Hematopoietic multipotent progenitor cell treated with erythropoietin and hydrocortisone succinate and interleukin-3 and kit ligand, for 6 days (in vitro differentiated cells): ENCODE measurements around the gene CRCP.
A peak's percentile ranks its signal among the peaks of the same experiment; 100 is the strongest.
"Not testable (repeated sequence)": the region's sequence is repeated elsewhere in the genome, so short reads cannot be mapped to it uniquely, and the experiment has no call there.

ENCODE experiments used
- DNase-seq: peaks from one replicate; pipeline ENCODE4 v3.0.0-alpha.2; 2015

The CRCP gene

DNA sequence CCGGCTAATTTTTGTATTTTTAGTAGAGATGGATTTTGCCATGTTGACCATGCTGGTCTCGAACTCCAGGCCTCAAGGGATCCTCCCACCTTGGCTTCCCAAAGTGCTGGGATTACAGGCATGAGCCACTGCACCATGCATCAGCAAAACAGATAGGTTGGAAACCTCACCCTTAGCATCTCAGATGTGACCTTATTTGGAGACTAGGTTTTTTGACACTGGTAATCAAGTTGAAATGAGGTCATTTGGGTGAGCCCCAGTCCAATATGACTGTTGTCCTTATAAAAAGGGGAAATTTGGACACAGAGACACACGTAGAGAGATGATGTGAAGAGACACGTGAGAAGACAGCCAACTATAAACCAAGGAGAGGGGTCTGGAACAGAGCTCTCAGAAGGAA, 48.0 kb downstream of the CRCP start:
- DNase-seq = no peak

DNA sequence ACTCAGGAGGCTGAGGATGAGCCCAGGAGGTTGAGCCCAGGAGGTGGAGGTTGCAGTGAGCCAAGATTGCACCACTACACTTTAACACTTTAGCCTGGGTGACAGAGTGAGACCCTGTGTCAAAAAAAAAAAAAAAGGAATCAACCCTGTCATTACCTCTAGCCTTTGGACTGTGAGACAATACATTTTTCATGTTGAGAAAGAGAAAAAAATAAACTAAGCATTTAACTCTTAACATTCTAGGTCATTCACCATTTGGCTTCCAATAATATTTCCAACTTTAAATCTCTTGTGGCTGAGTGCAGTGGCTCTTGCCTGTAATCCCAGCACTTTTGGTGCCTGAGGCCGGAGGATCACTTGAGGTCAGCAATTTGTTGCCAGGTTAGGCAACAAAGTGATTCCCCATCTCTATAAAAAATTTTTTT, 48.6 kb downstream of the CRCP start:
- no peak for DNase-seq

DNA sequence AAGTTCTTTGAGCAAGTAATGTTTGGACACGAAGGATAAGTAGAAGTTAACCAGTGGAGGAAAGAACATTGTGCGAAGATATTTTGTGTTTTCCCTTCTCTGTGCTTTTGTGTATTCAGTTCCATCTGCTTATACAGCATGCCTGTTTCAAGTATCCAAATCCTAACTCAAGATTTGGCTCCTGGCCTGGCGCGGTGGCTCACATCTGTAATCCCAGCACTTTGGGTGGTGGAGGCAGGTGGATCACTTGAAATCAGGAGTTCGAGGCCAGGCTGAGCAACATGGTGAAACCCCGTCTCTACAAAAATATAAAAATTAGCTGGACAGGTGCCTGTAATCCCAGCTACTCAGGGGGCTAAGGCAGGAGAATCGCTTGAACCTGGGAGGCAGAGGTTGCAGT, 49.7 kb downstream of the CRCP start:
- no peak for DNase-seq

DNA sequence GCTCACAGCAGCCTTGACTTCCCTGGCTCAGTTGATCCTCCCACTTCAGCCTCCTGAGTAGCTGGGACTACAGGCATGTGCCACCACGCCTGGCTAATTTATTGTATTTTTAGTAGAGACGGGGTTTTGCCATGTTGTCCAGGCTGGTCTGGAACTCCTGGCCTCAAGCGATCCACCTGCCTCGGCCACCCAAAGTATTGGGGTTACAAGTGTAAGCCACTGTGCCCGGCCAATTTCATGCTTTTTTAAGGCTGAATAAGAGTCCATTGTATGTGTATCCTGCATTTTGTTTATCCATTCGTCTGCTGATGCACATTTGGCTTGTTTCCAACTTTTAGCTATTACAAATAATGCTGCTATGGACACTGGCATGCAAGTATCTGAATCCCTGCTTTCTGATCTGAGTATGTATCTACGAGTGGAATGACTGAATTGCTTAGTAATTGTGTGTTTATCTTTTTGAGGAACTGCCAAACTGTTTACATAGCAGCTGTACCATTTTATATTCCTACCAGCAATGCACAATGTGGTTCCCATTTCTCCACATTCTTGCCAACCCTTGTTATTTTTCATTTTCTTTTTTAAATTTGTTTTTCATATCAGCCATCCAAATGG, 53.2 kb downstream of the CRCP start:
- peak; percentile 38 for DNase-seq

DNA sequence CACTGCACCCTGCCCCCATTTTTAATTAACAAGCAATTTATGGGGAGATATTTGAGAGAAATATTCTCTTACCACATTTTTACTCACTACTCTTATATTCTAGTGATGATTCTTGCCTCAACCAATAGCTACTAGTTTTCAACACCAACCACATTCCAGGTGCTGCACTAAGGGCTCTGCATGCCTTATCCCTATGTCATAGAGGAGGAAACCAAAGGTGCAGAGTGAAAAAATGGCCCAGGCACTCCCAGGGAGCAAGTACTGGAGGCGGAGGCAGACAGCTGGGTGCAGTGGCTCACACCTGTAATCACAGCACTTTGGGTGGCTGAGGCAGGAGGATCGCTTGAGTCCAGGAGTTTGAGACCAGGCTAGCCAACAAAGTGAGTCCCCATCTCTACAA, 55.0 kb downstream of the CRCP start:
- no peak for DNase-seq

DNA sequence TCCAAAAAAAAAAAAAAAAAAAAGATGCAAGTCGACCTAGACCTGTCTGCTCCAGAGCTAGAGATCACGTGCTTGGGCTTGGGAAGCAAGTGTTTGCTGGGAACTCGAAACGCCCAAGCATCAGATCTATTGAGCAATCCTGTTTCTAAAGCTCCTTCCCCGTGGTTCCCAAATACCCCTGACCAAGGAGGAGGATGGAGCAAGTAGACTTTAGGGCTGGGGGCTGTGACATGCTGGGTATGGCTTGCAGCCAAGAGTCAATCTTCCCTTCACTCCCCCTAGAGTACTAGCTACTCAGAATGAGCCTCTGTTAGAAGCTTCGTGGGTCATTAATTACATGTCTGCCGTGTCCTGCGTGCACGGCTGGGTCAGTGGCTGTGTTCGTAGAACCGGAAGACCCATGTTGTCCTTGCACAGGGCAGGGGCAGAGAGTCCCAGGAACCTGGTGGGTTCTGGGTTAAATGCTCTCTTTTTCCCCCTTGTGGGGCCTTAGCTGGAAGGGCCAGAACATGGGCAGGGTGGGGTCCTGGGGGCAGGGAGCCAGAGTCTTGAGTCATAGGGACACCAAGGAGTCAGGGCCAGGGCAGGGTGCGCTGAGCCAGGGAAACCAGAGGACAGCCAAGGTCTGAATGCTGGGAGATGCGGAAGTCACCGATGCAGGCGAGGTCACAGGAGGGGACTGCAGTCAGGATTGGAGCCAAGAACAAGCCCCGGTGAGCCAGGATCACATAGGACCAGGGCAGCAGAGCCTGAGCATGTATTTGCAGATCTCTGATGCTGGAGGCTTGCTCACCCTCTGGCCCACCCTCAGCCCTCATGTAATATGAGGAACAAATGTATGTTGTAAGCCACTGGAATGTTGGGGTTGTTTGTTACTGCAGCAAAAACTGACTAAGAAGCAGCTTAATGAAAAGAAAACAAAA, 55.9 kb downstream of the CRCP start:
- DNase-seq = no peak

DNA sequence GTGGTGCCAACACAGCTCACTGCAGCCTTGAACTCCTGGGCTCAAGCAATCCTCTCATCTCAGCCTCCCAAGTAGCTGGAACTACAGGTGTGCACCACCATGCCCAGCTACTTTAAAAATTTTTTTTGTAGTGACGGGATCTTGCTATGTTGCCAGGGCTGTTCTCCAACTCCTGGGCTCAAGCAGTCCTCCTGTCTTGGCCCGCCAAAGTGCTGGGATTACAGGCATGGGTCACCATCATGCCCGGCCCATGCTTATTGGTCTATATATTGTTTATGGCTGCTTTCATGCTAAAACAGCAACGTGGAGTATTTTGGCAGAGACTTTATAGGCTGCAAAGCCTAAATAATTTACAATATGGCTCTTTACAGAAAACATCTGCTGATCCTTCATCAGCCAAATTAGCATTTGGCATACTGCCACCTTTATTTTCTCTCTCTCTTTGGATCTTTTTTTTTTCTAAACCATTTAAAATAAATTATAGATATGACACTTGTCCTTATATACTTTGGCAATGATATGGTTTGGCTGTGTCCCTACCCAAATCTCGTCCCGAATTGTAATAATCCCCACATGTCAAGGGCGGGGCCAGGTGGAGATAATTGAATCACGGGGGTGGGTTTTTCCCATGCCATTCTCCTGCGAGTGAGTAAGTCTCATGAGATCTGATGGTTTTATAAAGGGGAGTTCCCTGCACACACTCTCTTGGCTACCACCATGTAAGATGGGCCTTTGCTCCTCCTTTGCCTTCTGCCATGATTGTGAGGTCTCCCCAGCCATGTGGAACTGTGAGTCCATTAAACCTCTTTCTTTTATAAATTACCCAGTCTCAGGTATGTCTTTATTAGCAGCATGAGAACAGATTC, 58.1 kb downstream of the CRCP start:
- DNase-seq = not testable (repeated sequence)

DNA sequence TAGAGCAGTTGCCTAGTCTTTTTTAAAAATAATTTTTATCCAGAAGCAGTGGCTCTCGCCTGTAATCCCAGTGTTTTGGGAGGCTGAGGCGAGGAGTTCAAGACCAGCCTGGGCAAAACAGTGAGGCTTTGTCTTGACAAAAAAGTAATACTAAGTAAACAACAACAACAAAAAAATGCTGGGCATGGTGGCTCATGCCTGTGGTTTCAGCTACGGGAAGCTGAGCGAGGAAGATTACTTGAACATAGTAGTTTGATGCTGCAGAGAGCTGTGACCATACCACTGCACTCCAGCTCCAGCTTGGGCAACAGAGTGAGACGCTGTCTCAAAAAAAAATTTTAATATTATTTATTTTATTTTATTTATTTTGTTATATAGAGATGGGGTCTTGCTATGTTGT, 59.2 kb downstream of the CRCP start:
- no peak for DNase-seq

DNA sequence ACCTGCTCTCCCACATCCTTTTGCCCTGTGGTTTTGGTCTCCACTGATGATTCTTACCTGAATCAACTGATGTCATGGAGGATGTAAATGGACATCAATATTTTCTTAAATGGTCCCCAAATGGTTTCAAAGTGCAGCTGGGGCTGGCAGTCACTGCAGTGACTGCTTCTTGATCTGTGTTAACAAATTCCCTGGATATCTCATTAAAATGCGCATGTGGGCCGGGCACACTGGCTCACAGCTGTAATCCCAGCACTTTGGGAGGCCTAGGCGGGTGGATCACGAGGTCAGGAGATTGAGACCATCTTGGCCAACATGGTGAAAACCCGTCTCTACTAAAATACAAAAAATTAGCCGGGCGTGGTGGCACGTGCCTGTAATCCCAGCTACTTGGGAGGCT, 60.4 kb downstream of the CRCP start:
- not testable (repeated sequence) for DNase-seq

DNA sequence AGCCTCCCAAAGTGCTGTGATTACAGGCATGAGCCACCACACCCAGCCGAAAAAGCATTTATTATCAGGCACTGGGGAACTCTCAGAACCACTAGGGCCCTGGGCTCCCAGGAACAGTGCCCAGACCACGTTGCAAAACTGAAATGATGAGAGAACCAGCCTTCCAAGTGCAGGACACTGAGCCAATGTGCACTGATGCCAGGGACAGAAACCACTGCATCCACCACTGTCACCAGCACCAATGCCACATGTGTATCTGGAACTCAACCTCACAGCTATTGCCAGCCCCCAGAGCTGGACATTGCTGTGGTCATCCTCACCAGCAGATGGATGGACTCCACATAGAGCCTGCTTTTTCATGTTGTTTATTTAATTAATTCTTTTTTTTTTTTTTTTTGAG, 62.3 kb downstream of the CRCP start:
- no peak for DNase-seq

DNA sequence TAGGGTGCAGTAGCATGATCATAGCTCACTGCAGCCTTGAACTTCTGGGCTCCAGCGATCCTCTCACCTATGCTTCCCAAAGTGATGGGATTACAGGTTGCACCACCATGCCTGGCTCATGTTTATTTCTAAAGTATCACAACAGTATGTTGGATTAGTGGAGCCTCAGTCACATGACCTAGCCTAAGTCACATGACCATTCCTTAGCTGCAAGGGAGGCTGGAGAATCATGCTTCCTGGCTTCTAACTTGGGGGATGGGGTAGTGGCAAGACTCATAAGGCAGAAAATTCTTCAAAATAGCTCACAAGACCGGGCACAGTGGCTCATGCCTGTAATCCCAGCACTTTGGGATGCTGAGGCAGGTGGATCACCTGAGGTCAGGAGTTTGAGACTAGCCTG, 63.6 kb downstream of the CRCP start:
- DNase-seq = no peak

DNA sequence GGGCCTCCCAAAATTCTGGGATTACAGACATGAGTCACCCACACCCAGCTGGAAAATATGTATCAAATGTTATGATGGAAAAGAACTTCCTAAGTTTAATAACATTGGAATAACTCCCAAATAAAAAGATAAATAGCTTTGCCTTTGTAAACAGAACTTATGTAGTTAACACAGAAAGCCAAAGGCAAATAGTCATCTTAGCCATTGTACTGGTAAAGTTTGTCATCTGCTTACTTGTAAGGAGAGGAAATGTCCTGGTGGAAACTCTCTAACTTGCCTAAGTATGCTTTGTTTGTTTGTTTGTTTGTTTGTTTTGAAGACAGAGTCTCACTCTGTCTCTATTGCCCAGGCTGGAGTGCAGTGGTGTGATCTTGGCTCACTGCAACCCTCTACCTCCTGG, 66.7 kb downstream of the CRCP start:
- DNase-seq = no peak

DNA sequence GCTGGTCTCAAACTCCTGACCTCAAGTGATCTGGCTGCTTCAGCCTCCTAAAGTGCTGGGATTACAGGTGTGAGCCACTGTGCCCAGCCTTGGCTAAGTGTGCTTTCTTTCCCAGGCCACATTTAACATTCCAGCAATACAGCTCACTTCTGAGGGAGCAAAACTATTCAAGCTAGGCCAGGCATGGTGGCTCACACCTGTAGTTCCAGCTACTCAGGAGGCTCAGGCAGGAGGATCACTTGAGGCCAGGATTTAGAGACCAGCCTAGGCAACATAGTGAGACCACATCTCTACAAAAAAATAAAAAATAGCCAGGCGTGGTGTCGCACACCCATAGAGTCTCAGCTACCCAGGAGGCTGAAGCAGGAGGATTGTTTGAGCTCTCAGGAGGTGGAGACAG, 67.2 kb downstream of the CRCP start:
- DNase-seq = no peak

DNA sequence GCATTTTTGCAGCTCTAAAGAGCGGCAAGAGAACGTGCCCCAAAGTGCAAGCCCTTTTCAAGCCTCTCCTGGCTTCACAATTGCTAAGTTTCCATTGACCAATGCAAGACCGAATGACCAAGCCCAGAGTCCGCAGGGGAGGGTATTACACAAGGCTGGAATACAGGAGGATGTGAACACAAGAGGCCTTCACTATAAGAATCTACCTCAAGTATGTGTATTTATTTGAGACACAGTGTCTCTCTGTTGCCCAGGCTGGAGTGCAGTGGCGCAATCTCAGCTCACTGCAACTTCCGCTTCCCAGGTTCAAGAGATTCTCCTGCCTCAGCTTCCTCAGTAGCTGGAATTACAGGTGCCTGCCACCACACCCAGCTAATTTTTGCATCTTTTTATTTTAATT, 68.3 kb downstream of the CRCP start:
- DNase-seq = no peak

DNA sequence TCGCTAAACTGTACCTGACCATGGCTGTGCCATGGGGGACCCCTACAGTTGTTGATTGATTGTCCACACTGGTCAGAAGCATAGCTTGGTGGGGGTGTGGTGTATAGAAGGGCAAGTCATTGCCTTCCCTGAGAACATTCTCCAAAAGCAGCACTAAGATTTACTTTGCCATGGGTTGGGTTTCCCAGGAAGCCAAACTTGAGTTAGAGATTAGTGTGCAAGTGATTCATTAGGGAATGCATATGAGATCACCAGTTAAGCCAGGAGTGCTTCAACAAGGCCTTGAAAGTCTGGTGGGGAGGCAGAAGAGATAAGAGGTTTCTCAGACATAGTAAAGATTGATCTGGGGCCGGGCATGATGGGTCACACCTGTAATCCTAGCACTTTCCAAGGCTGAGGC, 69.1 kb downstream of the CRCP start:
- no peak for DNase-seq

DNA sequence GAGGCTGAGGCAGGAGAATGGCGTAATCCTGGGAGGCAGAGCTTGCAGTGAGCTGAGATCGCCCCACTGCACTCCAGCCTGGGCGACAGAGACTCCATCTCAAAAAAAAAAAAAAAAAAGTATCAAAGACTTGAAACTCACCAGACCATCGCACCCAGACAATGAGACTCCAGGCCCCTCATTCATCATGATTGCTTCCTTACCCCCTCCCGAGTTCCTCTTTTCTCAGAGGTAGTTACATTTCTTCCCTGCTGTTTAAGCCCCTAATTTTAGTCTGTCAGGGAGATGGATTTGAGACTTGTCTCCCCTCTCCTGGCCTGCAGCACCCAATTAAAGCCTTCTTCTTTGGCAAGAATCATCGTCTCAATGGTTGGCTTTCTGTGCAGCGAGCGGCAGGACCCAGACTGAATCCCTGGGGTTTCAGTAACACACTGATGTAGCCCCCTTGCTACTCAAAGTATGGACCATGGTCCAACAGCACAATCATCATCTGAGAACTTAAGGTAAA, 71.1 kb downstream of the CRCP start:
- DNase-seq = no peak

DNA sequence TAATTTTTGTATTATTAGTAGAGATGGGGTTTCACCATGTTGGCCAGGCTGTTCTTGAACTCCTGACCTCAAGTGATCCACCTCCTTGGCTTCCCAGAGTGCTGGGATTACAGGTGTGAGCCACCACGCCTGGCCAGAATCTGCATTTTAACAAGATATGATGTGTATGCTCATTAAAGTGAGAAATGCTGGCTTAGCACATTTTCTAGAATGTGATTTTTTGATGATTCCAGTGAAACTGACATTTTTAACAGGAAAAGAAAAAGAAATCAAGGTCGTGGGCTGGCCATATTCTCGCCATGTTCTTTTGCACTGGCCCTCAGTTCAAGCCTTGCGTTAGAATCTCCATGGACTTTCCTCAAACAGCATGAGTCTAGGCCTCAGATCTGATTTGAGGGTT, 72.3 kb downstream of the CRCP start:
- DNase-seq = no peak

DNA sequence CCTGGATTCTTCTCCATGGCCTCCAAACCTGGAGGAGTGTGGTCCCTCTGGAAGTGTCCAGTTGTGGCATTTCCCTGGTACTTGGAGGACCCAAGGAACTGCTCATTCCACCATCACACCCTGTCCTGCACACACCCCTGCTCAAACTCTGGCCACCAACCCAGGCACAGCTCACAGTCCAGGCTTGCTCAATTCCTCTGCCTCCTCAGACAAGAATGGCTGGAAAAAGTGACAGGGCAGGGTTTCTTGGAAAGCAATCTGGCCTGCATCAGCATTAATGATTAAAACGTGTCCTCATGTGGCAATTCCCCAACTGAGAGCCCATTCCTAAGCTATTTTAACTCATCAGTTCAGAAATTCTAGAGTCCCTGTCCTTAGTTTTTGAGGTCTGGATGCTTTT, 73.3 kb downstream of the CRCP start:
- DNase-seq = no peak

DNA sequence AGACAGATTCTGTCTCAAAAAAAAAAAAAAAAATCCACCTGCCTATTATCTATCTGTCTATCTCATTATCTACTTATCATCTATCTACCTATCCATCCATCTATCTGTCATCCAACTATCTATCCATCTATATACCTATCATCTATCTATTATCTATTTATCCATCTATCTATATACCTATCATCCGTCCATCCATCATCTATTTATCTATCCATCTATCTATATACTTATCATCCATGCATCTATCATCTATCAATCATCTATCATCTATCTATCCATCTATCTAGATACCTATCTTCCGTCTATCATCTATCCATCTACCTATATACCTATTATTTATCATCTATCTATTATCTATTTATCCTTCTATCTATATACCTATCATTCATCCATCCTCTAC, 74.0 kb downstream of the CRCP start:
- DNase-seq = no peak

DNA sequence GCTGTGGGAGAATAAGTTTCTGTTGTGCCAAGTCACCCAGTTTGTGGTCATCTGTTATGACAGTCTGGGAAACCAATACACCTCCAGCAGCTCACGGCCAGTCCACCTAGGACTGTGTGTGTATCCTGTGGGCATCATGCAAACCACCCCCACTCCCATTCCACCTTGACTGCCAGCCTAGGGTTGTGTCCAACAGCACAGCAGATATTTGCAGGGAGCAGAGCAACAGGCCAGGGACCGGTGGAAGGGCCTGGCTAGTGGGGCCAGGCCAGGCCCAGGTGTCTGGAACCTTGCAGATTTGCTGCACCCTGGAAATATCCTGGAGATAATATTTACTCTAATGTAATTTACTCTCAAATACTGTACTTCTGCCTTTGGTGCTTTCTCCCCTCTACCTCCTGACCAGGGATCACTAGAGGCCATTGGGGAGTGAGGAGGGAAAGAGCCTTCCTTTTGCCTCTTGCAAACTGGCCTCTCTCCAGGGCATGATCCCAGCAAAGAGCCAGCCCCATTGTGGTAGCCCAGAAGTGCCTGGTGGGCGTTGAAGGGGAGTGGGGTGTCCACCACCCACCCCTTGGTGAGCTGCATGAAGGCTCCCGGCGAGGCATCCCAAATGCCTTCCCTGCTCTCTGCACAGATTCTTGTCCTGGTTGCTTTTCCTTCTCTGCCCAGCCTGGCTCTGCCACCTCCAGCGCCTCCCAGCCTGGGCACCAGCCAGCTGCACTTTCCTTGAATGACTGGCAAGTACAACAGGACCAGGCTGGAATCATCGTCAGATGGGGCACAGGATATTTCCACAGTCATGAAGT, 75.3 kb downstream of the CRCP start:
- DNase-seq = no peak

DNA sequence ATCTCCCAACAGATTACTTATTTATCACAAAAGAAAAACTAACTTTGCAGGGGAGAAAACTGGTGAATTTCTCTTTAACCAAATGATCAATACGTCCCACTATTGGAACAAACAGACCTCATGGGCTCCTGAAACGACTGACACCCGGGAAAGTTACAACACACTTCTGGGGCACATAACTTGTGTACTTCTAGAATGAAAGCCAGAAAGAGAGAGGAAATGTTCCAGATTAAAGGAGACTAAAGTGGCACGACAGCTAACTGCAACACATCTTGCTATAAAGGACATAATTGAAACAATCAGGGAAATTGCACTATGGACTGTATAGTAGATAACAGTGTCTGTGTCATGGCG, 75.8 kb downstream of the CRCP start:
- no peak for DNase-seq

DNA sequence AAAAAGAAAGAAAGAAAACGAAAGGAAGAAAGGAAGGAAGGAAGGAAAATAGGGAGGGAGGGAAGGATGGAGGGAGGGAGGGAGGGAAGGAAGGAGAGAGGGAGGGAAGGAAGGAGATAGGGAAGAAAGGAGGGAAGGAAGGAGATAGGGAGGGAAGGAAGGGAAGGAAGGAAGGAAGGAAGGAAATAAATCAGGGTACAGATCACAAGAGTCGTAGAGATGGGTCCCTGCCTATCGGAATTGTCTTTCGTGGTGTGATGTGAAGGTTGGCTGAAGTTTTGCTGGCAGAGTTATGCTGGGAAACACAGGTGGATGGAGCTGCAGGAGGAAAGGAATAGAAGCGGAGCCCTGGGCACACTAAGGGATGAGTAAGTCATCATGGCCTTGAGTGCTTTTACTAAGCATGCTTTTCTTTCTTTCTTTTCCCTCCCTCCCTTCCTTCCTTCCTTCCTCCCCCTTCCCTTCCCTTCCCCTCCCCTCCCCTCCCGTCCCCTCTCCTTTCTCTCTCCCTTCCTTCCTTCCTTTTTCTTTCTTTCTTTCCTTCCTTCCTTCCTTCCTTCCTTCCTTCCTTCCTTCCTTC, 78.6 kb downstream of the CRCP start:
- DNase-seq = no peak
